ENCODE data around the gene KIFBP. TPM values are rescaled to one million over a fixed set of nuclear protein-coding genes. Genes with fewer than 3 reads are reported as not detected.
"Not testable (repeated sequence)": the region's sequence is repeated elsewhere in the genome, so short reads cannot be mapped to it uniquely, and the experiment has no call there.

Gene KIFBP, protein sequence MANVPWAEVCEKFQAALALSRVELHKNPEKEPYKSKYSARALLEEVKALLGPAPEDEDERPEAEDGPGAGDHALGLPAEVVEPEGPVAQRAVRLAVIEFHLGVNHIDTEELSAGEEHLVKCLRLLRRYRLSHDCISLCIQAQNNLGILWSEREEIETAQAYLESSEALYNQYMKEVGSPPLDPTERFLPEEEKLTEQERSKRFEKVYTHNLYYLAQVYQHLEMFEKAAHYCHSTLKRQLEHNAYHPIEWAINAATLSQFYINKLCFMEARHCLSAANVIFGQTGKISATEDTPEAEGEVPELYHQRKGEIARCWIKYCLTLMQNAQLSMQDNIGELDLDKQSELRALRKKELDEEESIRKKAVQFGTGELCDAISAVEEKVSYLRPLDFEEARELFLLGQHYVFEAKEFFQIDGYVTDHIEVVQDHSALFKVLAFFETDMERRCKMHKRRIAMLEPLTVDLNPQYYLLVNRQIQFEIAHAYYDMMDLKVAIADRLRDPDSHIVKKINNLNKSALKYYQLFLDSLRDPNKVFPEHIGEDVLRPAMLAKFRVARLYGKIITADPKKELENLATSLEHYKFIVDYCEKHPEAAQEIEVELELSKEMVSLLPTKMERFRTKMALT
- polyA plus RNA-seq (ENCODE audit: insufficient read length in 10 of 10), result 10 to 100 TPM; 20.0 to 28.7 (median 24.9) TPM
- long read RNA-seq, donor 1, transcript KIF1BP-201 (7 exons, 2,544 nt), result major isoform, 7 of 9 reads
- long read RNA-seq, donor 1, partial matches to known transcripts, result 0 of 9 reads
- long read RNA-seq, donor 1, other reads (novel, unspliced or antisense), result 0 of 9 reads
- long read RNA-seq, donor 2, partial matches to known transcripts, result 15 of 20 reads
- long read RNA-seq, donor 2, other reads (novel, unspliced or antisense), result 0 of 20 reads
- long read RNA-seq, donor 3, result 0 reads
- long read RNA-seq, donor 4, transcript KIF1BP-201 (7 exons, 2,544 nt), result major isoform, 5 of 6 reads
- long read RNA-seq, donor 4, partial matches to known transcripts, result 0 of 6 reads
- long read RNA-seq, donor 4, other reads (novel, unspliced or antisense), result 0 of 6 reads
- long read RNA-seq, donor 5, transcript KIF1BP-201 (7 exons, 2,544 nt), result major isoform, 9 of 9 reads
- long read RNA-seq, donor 5, partial matches to known transcripts, result 0 of 9 reads
- long read RNA-seq, donor 5, other reads (novel, unspliced or antisense), result 0 of 9 reads
- long read RNA-seq, donor 6, partial matches to known transcripts, result 18 of 22 reads
- long read RNA-seq, donor 6, other reads (novel, unspliced or antisense), result 0 of 22 reads
- long read RNA-seq, donor 7, partial matches to known transcripts, result 6 of 10 reads
- long read RNA-seq, donor 7, other reads (novel, unspliced or antisense), result 0 of 10 reads
- long read RNA-seq, donor 8, transcript KIF1BP-201 (7 exons, 2,544 nt), result major isoform, 8 of 9 reads
- long read RNA-seq, donor 8, partial matches to known transcripts, result 0 of 9 reads
- long read RNA-seq, donor 8, other reads (novel, unspliced or antisense), result 0 of 9 reads
- long read RNA-seq, donor 9, partial matches to known transcripts, result 0 of 2 reads
- long read RNA-seq, donor 9, other reads (novel, unspliced or antisense), result 0 of 2 reads

DNA sequence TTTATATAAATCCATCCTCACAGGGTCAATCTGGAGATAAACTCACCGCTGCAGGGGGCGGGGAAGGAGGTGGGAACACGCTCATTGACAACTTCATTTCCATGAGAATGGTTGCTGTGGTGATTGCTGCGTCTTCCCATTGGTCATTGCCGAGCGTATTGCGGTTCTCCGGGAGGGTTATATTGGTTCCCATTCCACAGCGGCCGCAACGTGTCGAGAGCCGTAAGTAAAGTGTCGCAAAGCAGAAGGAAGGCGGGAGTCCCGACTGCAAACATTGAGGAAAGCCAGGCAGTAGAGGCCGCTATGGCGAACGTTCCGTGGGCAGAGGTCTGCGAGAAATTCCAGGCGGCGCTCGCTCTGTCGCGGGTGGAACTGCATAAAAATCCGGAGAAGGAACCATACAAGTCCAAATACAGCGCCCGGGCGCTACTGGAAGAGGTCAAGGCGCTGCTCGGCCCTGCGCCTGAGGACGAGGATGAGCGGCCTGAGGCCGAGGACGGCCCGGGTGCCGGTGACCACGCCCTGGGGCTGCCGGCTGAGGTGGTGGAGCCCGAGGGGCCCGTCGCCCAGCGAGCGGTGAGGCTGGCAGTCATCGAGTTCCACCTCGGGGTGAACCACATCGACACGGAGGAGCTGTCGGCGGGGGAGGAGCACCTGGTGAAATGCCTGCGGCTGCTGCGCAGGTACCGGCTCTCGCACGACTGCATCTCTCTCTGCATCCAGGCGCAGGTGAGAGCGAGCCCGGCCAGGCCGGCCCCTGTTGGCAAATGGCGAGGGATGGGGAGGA is at the start of gene KIFBP:
TSS of gene KIFBP (plus strand) at position 274 of the 787 bp plus-strand sequence. CDS start at position 304, 30 bp downstream.
- DNase-seq, result peak; percentile 97 to 99 (median 98)

GRCh38 chr10:68938884-68939283 is 49.7 kb upstream of the KIFBP start:
- DNase-seq, result no peak

DNA sequence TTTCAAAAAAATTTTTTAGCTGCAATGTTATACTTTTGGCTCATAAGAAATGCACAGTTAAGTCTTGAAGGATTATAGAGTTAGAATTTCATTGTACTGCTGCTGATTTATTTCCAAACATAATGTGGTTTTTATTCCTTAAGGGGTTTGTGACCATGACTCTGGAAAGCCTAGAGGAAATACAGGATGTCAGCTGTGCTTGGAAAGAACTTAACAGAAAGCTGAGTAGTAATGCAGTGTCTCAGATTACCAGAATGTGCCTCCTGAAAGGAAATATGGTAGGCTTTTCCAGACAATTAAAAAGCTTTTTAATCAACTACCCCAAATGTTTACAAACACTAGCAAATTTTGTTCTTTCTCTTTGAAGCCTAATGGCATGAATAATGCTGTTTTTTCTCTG is 47.7 kb upstream of the KIFBP start:
- DNase-seq, result not testable (repeated sequence)

DNA sequence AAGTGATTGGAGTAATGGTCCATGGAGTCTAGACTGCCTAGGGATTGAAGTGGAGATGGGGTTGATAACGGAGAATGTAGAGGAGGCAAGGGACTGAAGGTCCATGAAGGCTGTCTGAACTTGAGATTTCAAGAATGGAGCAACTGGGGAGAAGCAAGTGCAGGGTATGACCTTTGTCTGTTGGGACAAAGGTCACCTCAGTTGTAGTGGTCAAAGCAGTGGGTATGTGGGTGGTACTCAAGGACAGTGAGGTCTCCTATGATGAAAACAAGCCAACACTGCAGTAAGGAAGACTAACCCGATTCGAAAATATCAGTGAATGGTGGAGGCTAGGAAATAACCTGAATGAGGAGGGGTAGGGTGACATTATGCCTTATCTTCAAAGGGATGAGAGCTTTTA is 38.0 kb upstream of the KIFBP start:
- DNase-seq, result no peak

- DNase-seq, result no peak
Observed at GRCh38 chr10:68954904-68955303, 33.7 kb upstream of the KIFBP start.

- DNase-seq, result no peak
Observed at GRCh38 chr10:68955355-68955831, 33.2 kb upstream of the KIFBP start.

GRCh38 chr10:68955832-68956532 is 32.6 kb upstream of the KIFBP start, which contains the start of gene DDX21:
Gene DDX21, plus strand, starts transcription at chr10:68956170. Its CDS starts 56 bp downstream, at chr10:68956226.
- DNase-seq, result peak; percentile 91 to 97 (median 93)

- no peak for DNase-seq
Observed at GRCh38 chr10:68957284-68957615, 31.4 kb upstream of the KIFBP start.

GRCh38 chr10:68957654-68958053 is 30.9 kb upstream of the KIFBP start:
- DNase-seq, result peak in 1 of 3 donors; percentile 9

DNA sequence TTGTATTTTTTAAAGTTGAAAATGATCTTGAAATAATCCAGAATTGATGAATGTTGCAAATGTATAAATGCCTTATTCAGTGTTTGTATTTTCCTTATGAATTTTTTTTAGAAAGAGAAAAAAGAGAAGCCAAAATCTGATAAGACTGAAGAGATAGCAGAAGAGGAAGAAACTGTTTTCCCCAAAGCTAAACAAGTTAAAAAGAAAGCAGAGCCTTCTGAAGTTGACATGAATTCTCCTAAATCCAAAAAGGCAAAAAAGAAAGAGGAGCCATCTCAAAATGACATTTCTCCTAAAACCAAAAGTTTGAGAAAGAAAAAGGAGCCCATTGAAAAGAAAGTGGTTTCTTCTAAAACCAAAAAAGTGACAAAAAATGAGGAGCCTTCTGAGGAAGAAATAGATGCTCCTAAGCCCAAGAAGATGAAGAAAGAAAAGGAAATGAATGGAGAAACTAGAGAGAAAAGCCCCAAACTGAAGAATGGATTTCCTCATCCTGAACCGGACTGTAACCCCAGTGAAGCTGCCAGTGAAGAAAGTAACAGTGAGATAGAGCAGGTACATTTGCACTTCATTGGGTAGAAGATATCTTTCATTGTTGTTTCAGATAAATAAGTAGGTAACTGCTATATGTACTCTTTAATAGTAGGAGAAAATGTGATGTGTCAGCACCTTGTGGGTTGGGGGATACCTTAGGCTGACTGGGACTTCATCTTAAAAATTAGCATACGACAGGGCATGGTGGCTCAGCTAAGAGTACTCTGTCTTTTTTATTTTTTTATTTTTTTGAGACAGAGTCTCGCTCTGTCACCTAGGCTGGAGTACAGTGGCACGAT is 28.7 kb upstream of the KIFBP start:
- DNase-seq, result no peak

DNA sequence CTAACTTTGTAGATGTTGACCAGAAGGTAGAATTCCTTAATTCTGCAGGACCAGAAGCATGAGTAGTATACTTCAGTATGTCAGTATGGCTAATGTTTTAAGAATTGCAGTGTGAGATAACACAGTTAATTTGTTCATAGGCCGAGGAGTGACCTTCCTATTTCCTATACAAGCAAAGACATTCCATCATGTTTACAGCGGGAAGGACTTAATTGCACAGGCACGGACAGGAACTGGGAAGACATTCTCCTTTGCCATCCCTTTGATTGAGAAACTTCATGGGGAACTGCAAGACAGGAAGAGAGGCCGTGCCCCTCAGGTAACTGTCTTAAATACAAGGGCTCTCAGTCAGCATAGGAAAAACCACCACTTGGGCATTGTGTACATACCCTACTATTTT is 25.5 kb upstream of the KIFBP start:
- no peak for DNase-seq

- no peak for DNase-seq
Observed at GRCh38 chr10:68973975-68974374, 14.6 kb upstream of the KIFBP start.

DNA sequence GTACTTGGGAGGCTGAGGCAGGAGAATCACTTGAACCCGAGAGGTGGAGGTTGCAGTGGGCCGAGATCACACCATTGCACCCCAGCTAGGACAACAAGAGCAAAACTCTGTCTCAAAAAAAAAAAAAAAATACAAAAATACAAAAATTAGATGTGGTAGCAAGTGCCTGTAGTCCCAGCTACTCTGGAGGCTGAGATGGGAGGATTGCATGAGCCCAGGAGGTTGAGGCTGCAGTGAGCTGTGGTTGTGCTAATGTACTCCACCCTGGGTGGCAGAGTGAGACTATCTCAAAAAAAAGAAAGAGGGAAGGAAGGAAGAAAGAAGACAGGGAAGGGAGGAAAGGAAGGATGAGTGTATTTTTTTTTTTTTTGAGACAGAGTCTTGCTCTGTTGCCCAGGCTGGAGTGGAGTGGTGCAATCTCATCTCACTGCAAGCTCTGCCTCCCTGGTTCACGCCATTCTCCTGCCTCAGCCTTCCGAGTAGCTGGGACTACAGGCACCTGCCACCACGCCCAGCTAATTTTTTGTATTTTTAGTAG is 12.6 kb upstream of the KIFBP start:
- DNase-seq, result not testable (repeated sequence)

DNA sequence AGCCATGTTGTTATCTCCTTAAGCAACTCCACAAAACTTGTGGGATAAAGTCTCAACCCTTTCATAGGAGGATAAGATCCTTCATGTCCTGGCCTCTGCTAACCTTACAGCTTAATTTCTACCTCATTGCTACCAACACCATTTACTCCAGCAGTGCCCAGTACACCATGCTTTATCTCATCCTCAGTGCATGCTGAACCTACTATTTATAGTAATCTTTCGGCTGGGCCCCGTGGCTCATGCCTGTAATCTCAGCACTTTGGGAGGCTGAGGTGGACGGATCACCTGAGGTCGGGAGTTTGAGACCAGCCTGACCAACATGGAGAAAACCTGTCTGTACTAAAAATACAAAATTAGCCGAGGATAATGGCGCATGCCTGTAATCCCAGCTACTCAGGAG is 8.9 kb upstream of the KIFBP start:
- not testable (repeated sequence) for DNase-seq

GRCh38 chr10:68981074-68981473 is 7.5 kb upstream of the KIFBP start:
- DNase-seq, result no peak

DNA sequence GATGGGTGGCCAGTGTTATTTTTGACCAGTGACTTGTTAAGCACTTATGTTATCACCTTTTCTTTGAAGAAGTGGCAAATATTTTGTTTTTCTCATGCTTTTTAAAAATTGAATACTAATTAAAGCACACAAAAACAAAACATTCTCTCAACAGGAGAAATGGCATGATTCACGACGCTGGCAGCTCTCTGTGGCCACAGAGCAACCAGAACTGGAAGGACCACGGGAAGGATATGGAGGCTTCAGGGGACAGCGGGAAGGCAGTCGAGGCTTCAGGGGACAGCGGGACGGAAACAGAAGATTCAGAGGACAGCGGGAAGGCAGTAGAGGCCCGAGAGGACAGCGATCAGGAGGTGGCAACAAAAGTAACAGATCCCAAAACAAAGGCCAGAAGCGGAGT is 6.2 kb upstream of the KIFBP start:
- no peak for DNase-seq

GRCh38 chr10:68987611-68988010 is 992 bp upstream of the KIFBP start:
- no peak for DNase-seq

GRCh38 chr10:68989317-68989990 is 851 bp downstream of the KIFBP start:
- DNase-seq, result peak in 2 of 3 donors; percentile 6 to 16

Measured in muscle of back (tissue), 13 donors.